AML-193 (cell line): ENCODE data around the gene ARIH2.
"Not testable (repeated sequence)": the region's sequence is repeated elsewhere in the genome, so short reads cannot be mapped to it uniquely, and the experiment has no call there.

ENCODE experiments used
- DNase-seq, 2 experiments: peaks; one replicate each; lab custom pipeline; 2025; lab: John Stamatoyannopoulos, UW

The ARIH2 gene

GRCh38 chr3:48918388-48919214, at the start of gene ARIH2:
TSS of gene ARIH2 (plus strand) at chr3:48918842. CDS start at chr3:48927559, 8,717 bp downstream.
- DNase-seq = peak; percentile 96

- no peak for DNase-seq
Observed at GRCh38 chr3:48877671-48878070, 41.0 kb upstream of the ARIH2 start.

- no peak for DNase-seq
Observed at GRCh38 chr3:48879307-48879993, 39.2 kb upstream of the ARIH2 start.

GRCh38 chr3:48879994-48880377, 38.7 kb upstream of the ARIH2 start:
- DNase-seq = no peak

GRCh38 chr3:48881006-48881405, 37.6 kb upstream of the ARIH2 start:
- DNase-seq = no peak

- no peak for DNase-seq
Observed at GRCh38 chr3:48881652-48882114, 37.0 kb upstream of the ARIH2 start.

- no peak for DNase-seq
Observed at GRCh38 chr3:48885753-48886152, 32.9 kb upstream of the ARIH2 start.

- DNase-seq = no peak
Observed at GRCh38 chr3:48891606-48892005, 27.0 kb upstream of the ARIH2 start.

GRCh38 chr3:48894516-48894915, 24.1 kb upstream of the ARIH2 start:
- DNase-seq = no peak

GRCh38 chr3:48896936-48897335, 21.7 kb upstream of the ARIH2 start:
- DNase-seq = no peak

GRCh38 chr3:48897460-48898376, 20.9 kb upstream of the ARIH2 start:
- DNase-seq = peak; percentile 19 to 22

GRCh38 chr3:48898383-48899234, 20.0 kb upstream of the ARIH2 start, which contains the start of gene SLC25A20:
TSS of gene SLC25A20 (minus strand) at chr3:48898882. CDS start at chr3:48898794, 88 bp downstream.
- DNase-seq = peak; percentile 63 to 86

GRCh38 chr3:48899273-48899672, 19.4 kb upstream of the ARIH2 start:
- DNase-seq = no peak

GRCh38 chr3:48907026-48907425, 11.6 kb upstream of the ARIH2 start:
- DNase-seq = not testable (repeated sequence)

GRCh38 chr3:48915296-48915695, 3.3 kb upstream of the ARIH2 start:
- DNase-seq = no peak

GRCh38 chr3:48919215-48920138, 835 bp downstream of the ARIH2 start:
- DNase-seq = peak; percentile 71 to 72

GRCh38 chr3:48926425-48927392, 8.1 kb downstream of the ARIH2 start:
- DNase-seq = no peak

- DNase-seq = peak; percentile 34 to 56
Observed at GRCh38 chr3:48927928-48928327, 9.3 kb downstream of the ARIH2 start.

GRCh38 chr3:48928679-48929078, 10.0 kb downstream of the ARIH2 start:
- no peak for DNase-seq
